ENCODE results near the gene ATF7.

The ATF7 gene

GRCh38 chr12:53664191-53664590 lies 38.0 kb upstream of the ATF7 start:
- no peak for TF ChIP-seq CTCF (IDR thresholded peaks at IDR 0.05; ENCODE audit: low read depth, low read length, missing control alignments)

GRCh38 chr12:53660041-53660440 lies 33.9 kb upstream of the ATF7 start:
- H3K4me3 ChIP-seq (replicated peaks; ENCODE audit: low read depth, low read length) = no peak overlapping the region
- TF ChIP-seq CTCF (IDR thresholded peaks at IDR 0.05; ENCODE audit: low read depth, low read length, missing control alignments) = no peak
- DNase-seq (ENCODE audit: extremely low read depth, low read depth) = no peak

More at GRCh38 chr12:53664191-53664590, 38.0 kb upstream of the ATF7 start:
- H3K4me3 ChIP-seq (replicated peaks; ENCODE audit: low read depth, low read length) = no peak overlapping the region
- no peak for DNase-seq (ENCODE audit: extremely low read depth, low read depth)

GRCh38 chr12:53659571-53659981 lies 33.4 kb upstream of the ATF7 start:
- DNase-seq (ENCODE audit: extremely low read depth, low read depth) = no peak
- no peak overlapping the region for H3K4me3 ChIP-seq (replicated peaks; ENCODE audit: low read depth, low read length)
- TF ChIP-seq CTCF (IDR thresholded peaks at IDR 0.05; ENCODE audit: low read depth, low read length, missing control alignments) = no peak

DNA sequence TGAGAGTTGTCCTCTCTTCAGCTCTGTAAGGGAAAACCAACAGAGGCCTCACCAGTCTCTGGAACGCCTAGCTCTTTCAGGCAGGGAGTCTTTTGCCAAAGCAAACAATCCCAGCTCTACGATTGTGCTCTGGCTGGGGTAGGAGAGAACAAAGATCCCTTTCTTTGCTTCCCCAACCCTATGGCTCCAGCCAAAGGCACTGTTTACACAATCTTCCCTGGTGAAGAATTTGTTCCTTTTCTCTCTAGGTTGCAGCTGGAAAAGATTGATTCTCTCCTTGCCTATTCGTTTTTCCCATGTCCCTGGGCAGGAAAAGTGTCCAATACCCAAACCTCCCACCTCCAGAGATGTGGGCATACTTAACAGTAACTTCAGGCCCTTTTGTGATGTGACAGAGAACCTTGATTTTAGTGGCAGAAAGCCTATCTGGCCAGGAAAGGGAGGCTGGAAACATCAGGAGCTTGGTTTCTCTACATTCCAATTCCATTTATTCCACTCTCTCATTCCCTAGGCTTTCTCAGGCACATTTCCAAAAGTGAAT lies 32.9 kb upstream of the ATF7 start:
- no peak for DNase-seq (ENCODE audit: extremely low read depth, low read depth)
- H3K4me3 ChIP-seq (replicated peaks; ENCODE audit: low read depth, low read length) = no peak overlapping the region
- TF ChIP-seq CTCF (IDR thresholded peaks at IDR 0.05; ENCODE audit: low read depth, low read length, missing control alignments) = no peak

DNA sequence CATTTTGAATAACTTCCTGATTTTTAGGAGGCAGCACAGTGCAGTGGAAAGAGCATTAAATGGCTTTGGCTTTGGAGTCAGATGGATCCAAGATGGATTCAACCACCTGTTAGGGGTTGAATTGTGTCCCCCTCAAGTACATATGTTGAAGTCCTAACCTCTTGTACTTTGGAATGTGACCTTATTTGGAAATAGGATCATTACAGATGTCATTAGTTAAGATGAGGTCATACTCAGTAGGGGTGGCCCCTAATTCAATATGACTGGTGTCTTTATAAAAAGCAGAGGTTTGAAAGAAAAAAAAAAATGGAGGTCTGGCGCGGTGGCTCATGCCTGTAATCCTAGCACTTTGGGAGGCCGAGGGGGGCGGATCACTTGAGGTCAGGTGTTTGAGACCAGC lies 30.9 kb upstream of the ATF7 start:
- no peak overlapping the region for H3K4me3 ChIP-seq (replicated peaks; ENCODE audit: low read depth, low read length)
- TF ChIP-seq CTCF (IDR thresholded peaks at IDR 0.05; ENCODE audit: low read depth, low read length, missing control alignments) = no peak
- DNase-seq (ENCODE audit: extremely low read depth, low read depth) = no peak

DNA sequence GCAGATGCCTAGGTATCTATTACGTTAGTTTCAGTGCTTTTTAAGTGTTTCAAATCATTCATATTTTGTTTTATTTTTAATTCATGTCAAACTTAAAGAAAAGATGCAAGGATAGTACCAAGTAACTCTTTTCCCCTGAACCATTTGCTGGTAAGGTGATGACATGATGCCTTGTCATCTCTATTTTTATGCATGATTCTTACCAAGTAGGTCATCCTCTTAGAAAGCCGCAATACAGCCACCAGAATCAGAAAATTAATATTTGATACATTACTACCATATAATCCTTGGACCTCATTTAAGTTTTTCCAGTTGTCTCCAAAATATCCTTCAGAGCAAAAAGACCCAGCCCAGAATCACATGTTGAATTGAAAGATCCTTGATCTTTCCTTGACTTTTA lies 27.4 kb upstream of the ATF7 start:
- no peak for TF ChIP-seq CTCF (IDR thresholded peaks at IDR 0.05; ENCODE audit: low read depth, low read length, missing control alignments)
- H3K4me3 ChIP-seq (replicated peaks; ENCODE audit: low read depth, low read length) = no peak overlapping the region
- no peak for DNase-seq (ENCODE audit: extremely low read depth, low read depth)

DNA sequence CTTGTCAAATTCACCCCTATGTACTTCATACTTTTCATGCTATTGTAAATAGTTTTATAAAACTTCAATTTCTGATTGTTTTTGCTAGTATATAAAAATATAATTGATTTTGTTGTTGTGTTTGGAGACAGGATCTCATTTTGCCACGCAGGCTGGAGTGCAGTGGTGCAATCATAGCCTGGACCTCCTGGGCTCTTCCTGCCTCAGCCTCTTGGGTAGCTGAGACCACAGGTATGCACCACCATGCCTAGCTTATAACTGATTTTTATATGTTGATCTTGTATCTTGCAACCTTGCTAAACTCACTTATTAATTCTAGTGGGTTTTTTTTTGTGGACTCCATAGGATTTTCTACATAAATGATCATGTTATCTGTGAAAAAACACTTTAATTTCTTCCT lies 26.2 kb upstream of the ATF7 start:
- no peak overlapping the region for H3K4me3 ChIP-seq (replicated peaks; ENCODE audit: low read depth, low read length)
- no peak for DNase-seq (ENCODE audit: extremely low read depth, low read depth)
- no peak for TF ChIP-seq CTCF (IDR thresholded peaks at IDR 0.05; ENCODE audit: low read depth, low read length, missing control alignments)

Measured in HFF-Myc (cell line).